NCI-H345 (cell line): ENCODE results near the gene SLC8B1.
A peak's percentile ranks its signal among the peaks of the same experiment; 100 is the strongest.

ENCODE experiments used
- DNase-seq: peaks from one replicate; lab custom pipeline; 2025; lab: John Stamatoyannopoulos, UW

Gene SLC8B1

GRCh38 chr12:113268136-113268535, 66.8 kb downstream of the SLC8B1 start:
- DNase-seq = no peak

DNA sequence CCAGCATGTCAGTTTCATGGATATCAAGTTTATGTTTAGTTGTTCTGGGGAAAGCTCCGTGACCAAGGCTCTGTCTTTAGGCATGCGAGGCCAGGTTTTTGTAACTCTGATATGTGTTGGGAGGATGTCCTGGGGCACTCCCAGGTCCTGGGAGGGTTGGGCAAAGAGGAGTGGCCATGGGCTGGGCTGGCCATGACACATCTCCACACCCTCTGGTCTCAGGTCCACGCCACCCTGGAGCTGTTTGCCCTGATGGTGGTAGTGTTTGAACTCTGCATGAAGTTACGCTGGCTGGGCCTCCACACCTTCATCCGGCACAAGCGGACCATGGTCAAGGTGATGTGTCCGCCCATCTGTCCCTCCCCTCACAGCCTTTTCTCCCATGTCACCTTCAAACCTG, 67.3 kb downstream of the SLC8B1 start:
- no peak for DNase-seq

DNA sequence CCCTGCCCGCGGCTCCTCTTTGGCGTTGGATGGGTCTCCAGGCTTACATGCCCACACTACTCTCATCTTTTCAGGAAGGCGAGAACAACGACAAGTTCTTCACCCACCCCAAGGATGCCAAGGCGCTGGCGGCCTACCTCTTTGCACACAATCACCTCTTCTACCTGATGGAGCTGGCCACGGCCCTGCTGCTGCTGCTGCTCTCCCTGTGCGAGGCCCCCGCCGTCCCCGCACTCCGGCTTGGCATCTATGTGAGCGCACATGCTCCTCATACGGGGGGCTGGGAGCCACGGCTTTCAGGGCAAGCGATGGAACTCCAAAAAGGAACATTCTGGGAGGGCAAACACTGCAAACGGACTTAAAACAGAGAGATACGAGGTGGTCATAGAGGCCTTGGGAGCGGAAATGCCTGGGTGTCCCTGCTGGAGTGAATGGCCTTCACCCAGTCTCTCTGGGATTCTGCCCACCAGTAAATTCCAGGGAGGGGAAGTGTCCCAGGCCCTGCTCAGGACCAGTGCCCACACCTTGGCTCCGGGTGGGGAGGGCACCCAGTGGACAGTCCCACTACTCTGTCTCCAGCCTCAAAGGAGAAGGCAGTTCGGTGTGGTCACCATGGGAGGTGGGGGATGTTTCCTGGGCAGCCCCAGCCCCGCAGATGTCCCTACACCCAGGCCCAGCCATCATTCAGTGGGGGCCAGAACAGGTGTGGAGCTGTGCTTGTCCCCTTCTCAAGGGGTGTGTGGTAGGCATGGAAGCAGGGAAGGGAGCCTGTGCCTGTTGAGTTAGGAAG, 68.6 kb downstream of the SLC8B1 start:
- no peak for DNase-seq

- DNase-seq = no peak
Observed at GRCh38 chr12:113263431-113263963, 71.4 kb downstream of the SLC8B1 start.

DNA sequence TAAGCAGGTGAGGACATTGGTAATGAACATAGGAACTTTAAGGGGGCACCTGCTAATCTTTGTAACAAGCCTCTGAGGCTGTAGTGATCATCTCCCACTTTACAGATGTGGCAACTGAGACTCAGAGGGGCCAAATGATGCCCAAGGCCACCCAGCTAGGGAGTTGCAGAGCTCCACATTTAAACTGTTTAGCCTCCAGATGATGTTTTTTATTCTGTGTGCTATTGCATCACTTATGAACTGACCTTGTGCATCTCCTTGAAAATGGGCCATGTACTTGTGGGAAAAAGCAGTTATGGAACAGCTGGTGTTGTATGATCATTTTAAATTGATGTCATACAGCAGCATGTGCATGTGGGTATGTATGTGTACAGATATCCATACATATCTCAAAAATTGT, 72.2 kb downstream of the SLC8B1 start:
- no peak for DNase-seq

DNA sequence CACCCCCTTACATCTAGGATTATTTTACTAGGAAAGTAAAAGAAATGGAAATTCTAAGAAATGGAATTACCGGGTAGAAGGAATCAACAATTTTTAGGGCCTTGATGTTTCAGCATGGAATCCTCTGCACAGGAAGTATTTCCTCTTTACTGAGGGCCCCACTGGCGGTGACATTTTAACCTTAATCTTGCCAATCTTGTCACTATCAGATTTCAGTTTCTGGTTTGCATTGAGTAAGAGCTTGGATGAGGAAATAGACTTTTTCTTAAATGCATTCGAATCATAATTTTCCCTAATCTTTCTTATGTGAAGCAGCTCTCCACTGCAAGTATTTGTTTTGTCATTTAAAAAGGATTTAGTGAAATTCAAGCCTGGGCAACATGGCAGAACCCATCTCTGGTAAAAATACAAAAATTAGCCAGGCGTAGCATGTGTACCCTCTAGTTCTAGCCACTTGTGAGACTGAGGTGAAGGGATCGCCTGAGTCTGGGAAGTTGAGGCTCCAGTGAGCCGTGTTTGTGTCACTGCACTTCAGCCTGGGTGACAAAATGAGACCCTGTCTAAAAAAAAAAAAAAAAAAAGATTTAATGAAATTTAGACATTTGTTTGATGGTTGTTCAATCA, 73.0 kb downstream of the SLC8B1 start:
- no peak for DNase-seq

DNA sequence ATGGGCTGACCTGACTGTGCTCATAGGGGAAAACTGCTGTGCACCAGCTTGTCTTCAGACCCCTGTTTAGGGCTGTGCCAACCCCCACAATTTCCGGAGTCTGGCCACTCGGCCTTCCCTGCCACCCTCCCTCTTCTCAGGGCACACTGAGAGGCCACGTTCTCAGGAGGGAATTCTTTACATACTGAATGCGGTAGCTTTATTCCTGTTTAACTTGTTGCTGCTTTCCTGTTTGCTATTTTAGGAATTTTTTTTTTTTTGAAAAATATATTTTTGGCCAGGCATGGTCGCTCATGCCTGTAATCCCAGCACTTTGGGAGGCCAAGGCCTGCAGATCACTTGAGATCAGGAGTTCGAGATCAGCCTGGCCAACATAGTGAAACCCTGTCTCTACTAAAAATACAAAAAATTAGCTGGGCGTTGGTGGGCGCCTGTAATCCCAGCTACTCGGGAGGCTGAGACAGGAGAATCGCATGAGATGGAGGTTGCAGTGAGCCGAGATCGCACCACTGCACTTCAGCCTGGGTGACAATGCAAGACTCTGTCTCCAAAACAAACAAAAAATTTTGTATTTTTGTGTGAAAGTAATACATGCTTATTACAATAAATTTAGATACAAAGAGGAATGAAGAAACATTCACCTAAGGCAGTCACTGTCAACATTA, 74.1 kb downstream of the SLC8B1 start:
- DNase-seq = no peak

- DNase-seq = peak; percentile 19
Observed at GRCh38 chr12:113260127-113260526, 74.8 kb downstream of the SLC8B1 start.

DNA sequence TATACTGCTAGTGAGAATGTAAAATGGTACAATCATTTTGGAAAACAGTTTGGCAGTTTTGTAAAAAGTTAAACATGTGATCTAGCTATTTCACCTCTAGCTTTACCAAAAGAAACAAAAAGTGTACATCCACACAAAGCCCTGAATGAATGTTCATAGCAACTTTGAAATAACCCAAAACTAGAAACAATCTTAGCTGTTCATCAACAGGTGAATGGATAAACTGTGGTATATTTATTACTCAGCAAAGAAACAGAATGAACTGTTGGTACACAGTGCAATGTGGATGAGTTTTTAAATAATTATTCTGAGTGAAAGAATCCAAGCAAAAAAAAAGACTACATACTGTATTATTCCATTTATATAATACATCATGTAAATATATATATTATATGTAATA, 77.3 kb downstream of the SLC8B1 start:
- DNase-seq = no peak

DNA sequence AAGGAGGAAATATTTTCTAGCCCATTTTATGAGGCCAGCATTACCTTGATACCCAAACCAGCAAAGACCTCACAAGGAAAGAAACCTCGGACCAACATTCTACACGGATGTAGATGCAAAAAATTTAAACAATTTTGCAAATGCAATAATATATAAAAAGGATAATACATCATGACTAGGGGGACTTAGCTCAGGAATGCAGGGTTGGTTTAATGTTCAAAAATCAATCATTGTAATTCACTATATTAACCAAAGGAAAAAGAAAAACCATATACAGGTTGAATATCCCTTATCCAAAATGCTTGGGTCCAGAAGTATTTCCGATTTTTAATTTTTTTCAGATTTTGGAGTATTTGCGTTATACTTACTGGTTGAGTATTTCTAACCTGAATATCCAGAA, 80.6 kb downstream of the SLC8B1 start:
- no peak for DNase-seq

DNA sequence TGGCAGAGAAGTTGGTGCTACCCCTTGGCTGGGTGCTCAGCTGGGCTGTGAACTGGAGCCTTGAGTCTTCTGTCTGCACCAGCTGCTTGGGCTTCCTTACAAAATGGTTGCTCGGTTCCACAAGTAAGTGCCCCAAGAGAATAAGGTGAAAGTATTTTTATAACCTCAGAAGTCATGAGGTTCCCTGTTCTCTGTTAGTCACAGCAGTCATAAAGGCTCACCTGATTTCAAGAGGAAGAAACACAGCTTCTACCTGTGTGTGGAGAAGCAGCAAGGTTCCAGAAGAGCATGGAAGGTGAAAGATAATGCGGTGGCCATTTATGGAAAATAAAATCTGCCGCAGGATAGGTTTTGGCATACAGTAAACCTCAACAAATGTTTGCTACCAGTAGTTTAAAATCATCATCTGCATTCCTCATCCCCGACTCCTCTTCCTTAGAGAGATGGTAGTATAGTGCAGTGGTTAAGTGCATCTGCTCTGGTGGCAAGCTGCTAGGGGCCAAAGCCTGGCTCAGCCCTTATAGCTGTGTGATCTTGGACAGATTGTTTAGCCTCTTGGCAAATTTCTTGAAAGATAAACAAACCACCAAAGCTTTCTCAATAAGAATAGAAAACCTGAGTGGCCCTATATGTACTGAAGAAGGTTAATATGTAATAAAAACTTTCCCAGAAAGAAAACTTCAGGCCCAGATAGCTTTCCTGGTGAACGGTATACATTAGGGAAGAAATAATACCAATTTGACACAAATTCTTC, 81.2 kb downstream of the SLC8B1 start:
- no peak for DNase-seq

DNA sequence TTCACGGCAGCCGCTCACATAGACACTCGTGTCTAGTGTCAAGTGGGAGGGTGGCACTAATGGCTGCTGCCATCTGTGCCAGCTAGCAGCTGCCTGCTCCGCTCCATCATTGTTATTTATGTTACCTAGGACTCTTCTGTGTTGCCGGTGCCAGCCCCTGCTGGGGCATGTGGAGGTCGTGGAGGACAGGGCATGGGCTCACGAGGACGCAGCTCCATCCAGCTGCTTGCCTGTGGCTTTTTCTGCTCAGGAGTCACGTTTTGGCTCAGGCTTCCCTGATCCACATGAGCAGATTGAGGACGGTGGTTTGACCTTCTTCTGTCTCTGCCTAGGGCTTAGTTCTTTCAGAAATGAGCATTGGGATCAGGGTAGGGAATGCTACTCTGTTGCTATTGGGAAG, 82.4 kb downstream of the SLC8B1 start:
- peak; percentile 11 for DNase-seq

DNA sequence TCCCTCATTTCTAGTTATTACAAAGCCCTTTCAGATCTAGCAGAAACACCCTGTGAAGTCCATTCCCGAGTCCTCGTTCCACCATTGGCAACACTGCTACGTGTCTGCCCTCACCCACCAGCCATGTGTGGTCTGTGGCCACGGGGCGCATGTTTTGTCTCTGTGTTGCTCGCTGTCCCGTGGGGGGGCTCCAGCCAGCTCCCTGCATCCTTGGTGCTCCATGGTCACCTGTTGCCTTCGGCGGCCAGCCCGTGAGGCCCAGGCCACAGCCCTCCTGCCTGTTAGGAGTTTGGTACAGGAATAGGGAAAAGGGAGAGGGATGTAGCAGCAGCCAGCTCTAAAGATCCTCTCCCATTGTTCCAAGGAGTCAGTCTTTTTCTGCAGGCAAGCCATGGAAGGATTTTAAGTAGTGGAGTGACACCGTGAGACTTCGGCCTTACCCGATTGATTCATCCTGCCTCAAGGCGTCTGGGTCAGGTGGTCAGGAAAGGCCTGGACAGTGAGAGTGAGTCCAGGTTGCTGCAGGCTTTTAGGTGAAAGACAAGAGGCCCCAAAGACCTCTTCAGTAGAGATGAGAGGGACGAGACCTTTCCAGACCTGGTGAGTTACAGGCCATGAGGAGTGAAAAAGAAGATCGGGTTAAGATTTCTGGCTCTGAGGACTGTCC, 83.4 kb downstream of the SLC8B1 start:
- no peak for DNase-seq

DNA sequence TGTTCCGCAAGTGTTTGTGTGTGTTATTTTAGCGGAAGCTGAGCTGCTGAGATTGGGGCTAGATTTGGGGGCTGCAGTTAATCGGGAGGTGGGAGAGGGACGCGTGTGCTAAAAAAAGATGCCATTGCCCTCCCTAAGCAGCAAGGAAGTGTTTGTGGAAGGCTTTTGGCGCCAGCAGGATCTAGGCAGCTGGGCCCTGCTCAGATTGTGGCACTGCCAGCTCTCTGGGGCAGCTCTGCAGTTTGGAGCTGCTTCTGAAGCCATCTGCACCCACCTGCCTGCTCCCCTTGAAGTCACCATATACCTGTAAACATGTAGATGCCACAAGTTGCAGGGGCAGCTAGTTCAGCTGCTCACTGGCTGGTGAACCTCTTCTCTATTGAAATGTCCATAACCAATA, 84.9 kb downstream of the SLC8B1 start:
- DNase-seq = no peak

GRCh38 chr12:113249546-113249945, 85.4 kb downstream of the SLC8B1 start:
- DNase-seq = no peak

DNA sequence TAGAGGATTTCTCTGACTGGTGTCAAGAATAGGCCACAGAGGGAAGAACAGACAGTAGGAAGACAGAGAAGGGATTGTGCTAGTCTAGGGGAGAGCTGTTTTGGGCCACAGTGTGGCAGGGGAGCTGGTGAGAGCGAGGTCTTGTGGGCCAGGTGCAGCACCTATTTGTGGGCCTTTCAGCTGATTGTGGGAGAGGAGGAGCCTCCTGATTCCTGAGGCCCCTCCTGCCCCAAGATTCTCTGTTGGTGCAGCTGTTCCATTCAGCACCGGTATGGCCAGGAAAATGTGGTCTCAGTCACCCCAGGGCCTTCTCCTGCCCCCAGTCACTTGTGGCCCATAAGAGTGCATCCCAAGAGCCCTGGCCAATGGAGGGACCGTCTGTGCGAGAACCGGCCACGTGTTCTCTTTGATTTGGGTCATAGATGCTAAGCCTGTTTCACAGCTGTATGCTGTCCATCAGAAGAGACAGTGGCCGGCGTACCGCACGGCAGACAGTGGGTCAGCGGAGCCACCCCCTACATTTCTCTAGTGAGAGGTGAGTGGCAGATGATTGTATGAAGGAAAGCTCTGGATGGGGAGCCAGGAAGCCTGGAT, 86.0 kb downstream of the SLC8B1 start:
- DNase-seq = no peak
